ENCODE measurements around the gene TEK. TPM values are rescaled to one million over a fixed set of nuclear protein-coding genes. Genes with fewer than 3 reads are reported as not detected.

Gene TEK
- total RNA-seq, 1 donor = 8.3 TPM

DNA sequence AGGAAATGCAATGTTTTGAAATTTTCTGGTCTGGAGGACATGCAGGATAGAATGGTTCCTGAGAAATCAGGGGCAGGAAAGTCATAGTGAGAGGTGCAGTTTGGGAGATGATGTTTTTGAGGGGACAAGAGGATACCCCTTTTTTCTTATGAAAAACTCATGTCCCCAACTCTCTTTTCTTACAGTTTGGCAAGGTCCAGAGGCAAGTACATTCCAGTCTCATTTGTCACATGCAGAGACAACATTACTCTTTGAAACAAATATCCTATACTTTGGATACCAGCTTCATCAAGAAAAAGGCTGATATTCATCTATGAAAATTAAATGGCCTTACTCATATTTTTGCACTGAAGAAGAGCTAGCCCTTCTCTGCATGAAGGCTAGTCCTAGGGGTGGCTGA is 139.7 kb downstream of the TEK start:
- Histone ChIP-seq H3K4me1 (ENCODE audit: insufficient read depth, low read length) (peaks cover 12% of the 10 kb centered on the region), H3K27me3 (ENCODE audit: insufficient read depth, low read length) (no peaks in the 10 kb centered on the region), H3K79me2 (ENCODE audit: insufficient read depth, low read length) (no peaks in the 10 kb centered on the region), H3K4me2 (ENCODE audit: insufficient read depth, low read length) (no peak overlapping the region), H2AFZ (ENCODE audit: low read length) (no peak overlapping the region), H3K9me3 (ENCODE audit: low read depth, low read length) (no peaks in the 10 kb centered on the region), H4K20me1 (ENCODE audit: insufficient read depth, low read length) (no peaks in the 10 kb centered on the region), H3K36me3 (ENCODE audit: insufficient read depth, low read length) (no peaks in the 10 kb centered on the region), H3K4me3 (ENCODE audit: insufficient read depth, low read length) (no peak overlapping the region), H3K27ac (ENCODE audit: low read depth, low read length) (no peak overlapping the region)
- DNase-seq (ENCODE audit: insufficient read length, low spot score, missing footprints) = peak; percentile 82
- TF ChIP-seq, protein P1, sequence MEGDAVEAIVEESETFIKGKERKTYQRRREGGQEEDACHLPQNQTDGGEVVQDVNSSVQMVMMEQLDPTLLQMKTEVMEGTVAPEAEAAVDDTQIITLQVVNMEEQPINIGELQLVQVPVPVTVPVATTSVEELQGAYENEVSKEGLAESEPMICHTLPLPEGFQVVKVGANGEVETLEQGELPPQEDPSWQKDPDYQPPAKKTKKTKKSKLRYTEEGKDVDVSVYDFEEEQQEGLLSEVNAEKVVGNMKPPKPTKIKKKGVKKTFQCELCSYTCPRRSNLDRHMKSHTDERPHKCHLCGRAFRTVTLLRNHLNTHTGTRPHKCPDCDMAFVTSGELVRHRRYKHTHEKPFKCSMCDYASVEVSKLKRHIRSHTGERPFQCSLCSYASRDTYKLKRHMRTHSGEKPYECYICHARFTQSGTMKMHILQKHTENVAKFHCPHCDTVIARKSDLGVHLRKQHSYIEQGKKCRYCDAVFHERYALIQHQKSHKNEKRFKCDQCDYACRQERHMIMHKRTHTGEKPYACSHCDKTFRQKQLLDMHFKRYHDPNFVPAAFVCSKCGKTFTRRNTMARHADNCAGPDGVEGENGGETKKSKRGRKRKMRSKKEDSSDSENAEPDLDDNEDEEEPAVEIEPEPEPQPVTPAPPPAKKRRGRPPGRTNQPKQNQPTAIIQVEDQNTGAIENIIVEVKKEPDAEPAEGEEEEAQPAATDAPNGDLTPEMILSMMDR (IDR thresholded peaks at IDR 0.05; ENCODE audit: extremely low read depth, low read depth, low read length) = no peak

DNA sequence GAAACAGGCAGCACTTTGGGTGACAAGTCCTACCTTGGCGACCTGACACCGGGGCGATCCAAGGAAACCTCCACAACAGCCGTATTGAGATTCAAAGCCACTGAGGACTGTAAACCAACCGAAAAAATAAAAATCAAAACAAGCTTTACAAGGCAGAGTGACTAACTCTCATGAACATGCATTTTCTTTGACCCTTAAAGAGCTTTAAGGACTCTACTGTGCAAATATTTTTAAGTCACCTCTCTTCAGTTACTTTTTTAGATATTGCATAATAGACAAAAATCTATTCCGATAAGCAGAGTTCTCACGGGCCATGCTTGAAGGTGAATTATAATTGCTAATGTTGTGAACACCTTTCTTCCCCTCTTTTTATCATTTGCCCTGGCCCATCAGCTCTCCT is 149.6 kb downstream of the TEK start:
- no peaks in the 10 kb centered on the region for H3K9me3 ChIP-seq (ENCODE audit: low read depth, low read length)
- H3K4me3 ChIP-seq (ENCODE audit: insufficient read depth, low read length) = no peak overlapping the region
- peaks cover 7% of the 10 kb centered on the region for H3K27me3 ChIP-seq (ENCODE audit: insufficient read depth, low read length)

DNA sequence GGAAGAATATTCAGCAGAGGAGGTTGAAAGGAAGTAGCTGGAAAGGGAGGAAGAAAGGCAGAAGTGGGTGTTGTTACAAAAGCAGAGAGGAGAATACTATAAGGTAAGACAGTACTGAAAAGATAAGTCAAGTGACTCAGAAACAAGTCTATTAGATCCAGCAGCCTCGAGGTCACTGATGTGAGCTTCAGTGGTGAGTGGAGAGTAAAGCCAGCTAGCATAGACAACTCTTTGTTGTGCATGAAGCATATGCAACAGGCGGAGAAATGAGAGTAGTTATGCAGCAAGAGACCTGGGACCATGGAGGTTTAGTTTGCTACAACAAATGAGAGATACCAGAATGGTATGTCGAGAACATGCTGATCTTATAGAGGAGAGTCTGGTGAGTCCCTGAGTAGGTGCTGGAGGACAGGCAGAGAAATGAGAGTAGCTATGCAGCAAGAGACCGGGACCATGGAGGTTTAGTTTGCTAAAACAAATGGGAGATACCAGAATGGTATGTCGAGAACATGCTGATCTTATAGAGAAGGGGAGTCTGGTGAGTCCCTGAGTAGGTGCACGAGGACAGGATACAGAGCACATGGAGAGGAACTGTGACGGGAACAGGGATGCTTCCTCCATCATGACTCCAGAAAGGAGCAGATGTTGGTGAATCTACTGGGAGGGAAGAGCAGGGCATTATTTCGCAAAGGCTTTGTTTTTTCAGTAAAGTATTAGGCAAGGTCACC is 151.9 kb downstream of the TEK start:
- no peak overlapping the region for H2AFZ ChIP-seq (ENCODE audit: low read length)
- TF ChIP-seq, protein P1 (IDR thresholded peaks at IDR 0.05; ENCODE audit: extremely low read depth, low read depth, low read length) = no peak
- H3K27me3 ChIP-seq (ENCODE audit: insufficient read depth, low read length) = peaks cover 7% of the 10 kb centered on the region
- no peak overlapping the region for H3K27ac ChIP-seq (ENCODE audit: low read depth, low read length)
- no peaks in the 10 kb centered on the region for H3K9me3 ChIP-seq (ENCODE audit: low read depth, low read length)
- no peak for DNase-seq (ENCODE audit: insufficient read length, low spot score, missing footprints)
- H3K4me2 ChIP-seq (ENCODE audit: insufficient read depth, low read length) = no peak overlapping the region
- H3K36me3 ChIP-seq (ENCODE audit: insufficient read depth, low read length) = no peaks in the 10 kb centered on the region
- no peaks in the 10 kb centered on the region for H4K20me1 ChIP-seq (ENCODE audit: insufficient read depth, low read length)
- H3K4me3 ChIP-seq (ENCODE audit: insufficient read depth, low read length) = no peak overlapping the region
- no peaks in the 10 kb centered on the region for H3K4me1 ChIP-seq (ENCODE audit: insufficient read depth, low read length)
- H3K79me2 ChIP-seq (ENCODE audit: insufficient read depth, low read length) = no peaks in the 10 kb centered on the region

More for the DNA sequence above, 149.6 kb downstream of the TEK start:
- Histone ChIP-seq H3K27ac (ENCODE audit: low read depth, low read length) (no peak overlapping the region), H3K4me2 (ENCODE audit: insufficient read depth, low read length) (no peak overlapping the region), H3K4me1 (ENCODE audit: insufficient read depth, low read length) (no peaks in the 10 kb centered on the region), H4K20me1 (ENCODE audit: insufficient read depth, low read length) (no peaks in the 10 kb centered on the region), H3K36me3 (ENCODE audit: insufficient read depth, low read length) (no peaks in the 10 kb centered on the region), H3K79me2 (ENCODE audit: insufficient read depth, low read length) (no peaks in the 10 kb centered on the region), H2AFZ (ENCODE audit: low read length) (no peak overlapping the region)
- TF ChIP-seq, protein P1 (IDR thresholded peaks at IDR 0.05; ENCODE audit: extremely low read depth, low read depth, low read length) = no peak
- DNase-seq (ENCODE audit: insufficient read length, low spot score, missing footprints) = no peak

DNA sequence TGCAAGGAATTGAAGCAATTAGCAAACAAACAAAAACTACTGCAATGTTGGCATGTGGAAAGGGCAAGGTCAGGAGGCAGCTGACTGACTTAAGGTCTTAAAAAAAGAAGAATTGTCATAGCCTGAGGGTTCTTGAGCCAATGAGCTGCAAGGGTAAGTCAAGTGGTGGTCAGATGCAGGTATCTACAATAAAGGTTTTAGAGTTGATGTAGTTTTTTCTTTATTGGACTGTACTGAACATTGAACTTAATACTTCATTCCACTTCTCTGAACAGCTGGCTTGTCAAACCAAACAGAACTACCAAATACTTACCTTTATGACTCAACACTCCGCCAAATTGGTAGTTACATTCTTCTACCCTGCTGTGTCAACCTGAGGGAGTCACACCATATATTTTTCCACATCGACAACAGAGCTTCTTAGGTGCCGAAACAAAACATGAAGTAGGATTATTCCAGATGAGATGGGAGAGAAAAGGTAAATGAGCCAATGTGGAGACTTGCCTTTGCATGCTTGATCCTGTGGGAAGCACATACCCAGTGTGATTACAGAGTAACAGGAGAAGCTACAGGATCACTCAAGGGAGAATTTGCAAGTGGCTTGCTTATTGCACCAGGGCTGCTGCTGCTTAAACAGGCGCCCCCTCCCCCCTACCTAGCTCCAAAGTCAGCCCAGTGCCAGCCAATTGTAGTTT is 152.6 kb downstream of the TEK start:
- Histone ChIP-seq H3K4me3 (ENCODE audit: insufficient read depth, low read length) (no peak overlapping the region), H3K4me1 (ENCODE audit: insufficient read depth, low read length) (no peaks in the 10 kb centered on the region), H3K27me3 (ENCODE audit: insufficient read depth, low read length) (peaks cover 7% of the 10 kb centered on the region), H3K4me2 (ENCODE audit: insufficient read depth, low read length) (no peak overlapping the region), H4K20me1 (ENCODE audit: insufficient read depth, low read length) (no peaks in the 10 kb centered on the region), H2AFZ (ENCODE audit: low read length) (no peak overlapping the region), H3K27ac (ENCODE audit: low read depth, low read length) (no peak overlapping the region), H3K9me3 (ENCODE audit: low read depth, low read length) (no peaks in the 10 kb centered on the region), H3K79me2 (ENCODE audit: insufficient read depth, low read length) (no peaks in the 10 kb centered on the region), H3K36me3 (ENCODE audit: insufficient read depth, low read length) (no peaks in the 10 kb centered on the region)
- DNase-seq (ENCODE audit: insufficient read length, low spot score, missing footprints) = no peak
- TF ChIP-seq, protein P1 (IDR thresholded peaks at IDR 0.05; ENCODE audit: extremely low read depth, low read depth, low read length) = no peak
